ENCODE data around the gene HECTD3. TPM values are rescaled to one million over a fixed set of nuclear protein-coding genes. Genes with fewer than 3 reads are reported as not detected.

The HECTD3 gene
- total RNA-seq, 2 experiments from 2014 or later = 13.3 to 30.1 TPM

DNA sequence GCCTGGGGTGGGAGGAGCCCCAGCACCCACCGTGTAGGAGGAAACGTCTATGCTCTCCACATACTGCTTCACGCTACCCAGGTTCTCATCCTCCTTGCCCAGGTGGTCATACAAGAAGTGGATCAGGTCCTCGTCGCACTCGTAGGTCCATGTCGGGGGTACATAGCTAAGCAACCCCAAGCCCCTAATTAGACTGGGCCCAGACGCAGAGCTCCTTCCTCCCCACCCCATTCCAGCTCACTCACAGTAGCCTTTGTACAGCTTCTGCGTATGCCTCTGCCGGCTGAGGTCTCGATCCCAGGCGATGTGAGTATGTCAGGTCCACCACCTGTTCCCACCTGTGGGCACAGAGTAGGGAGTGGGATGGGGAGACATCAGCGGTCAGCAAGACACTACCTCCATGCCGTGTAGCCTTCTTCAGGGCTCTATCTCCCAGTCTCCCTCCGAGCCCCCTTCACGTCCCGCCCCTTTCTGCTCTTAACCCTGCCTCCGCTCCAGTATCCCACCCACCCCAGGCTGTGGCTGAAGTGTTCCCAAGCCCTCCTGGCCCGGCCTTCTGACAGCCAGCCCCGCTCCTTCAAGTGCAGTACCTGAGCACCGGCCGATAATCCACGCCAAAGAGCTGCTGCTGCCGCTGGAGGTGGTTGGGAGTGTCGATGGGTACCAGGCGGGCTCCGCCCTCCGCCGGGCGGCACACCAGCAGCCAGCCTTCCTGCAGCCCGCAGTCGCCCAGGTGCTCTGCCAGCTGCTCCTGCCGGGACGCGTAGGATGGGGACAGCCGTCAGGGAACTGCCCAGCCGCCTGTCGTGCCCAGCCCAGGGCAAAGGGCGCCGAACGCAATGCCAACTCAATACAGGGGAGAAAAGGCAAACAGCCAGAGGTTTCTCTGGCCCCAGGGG lies 919 bp downstream of the HECTD3 start:
- no peaks in the 10 kb centered on the region for H3K9me3 ChIP-seq (ENCODE audit: low read length)
- DNase-seq (ENCODE audit: low spot score) = peak; percentile 31
- TF ChIP-seq EZH2phosphoT487 (IDR thresholded peaks at IDR 0.05; ENCODE audit: borderline replicate concordance, low read depth, low read length) = no peak
- TF ChIP-seq, protein P1, sequence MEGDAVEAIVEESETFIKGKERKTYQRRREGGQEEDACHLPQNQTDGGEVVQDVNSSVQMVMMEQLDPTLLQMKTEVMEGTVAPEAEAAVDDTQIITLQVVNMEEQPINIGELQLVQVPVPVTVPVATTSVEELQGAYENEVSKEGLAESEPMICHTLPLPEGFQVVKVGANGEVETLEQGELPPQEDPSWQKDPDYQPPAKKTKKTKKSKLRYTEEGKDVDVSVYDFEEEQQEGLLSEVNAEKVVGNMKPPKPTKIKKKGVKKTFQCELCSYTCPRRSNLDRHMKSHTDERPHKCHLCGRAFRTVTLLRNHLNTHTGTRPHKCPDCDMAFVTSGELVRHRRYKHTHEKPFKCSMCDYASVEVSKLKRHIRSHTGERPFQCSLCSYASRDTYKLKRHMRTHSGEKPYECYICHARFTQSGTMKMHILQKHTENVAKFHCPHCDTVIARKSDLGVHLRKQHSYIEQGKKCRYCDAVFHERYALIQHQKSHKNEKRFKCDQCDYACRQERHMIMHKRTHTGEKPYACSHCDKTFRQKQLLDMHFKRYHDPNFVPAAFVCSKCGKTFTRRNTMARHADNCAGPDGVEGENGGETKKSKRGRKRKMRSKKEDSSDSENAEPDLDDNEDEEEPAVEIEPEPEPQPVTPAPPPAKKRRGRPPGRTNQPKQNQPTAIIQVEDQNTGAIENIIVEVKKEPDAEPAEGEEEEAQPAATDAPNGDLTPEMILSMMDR (conservative IDR thresholded peaks at IDR 0.05; ENCODE audit: low read length) = no peak
- intact Hi-C loops (cut with micrococcal nuclease; ENCODE audit: unreplicated experiment) = loop anchor here (2.0 to 5.0 kb wide), 4 partner anchors 173 to 289 kb away; partner anchors contain the start of gene ZSWIM5
- peaks cover 29% of the 10 kb centered on the region; the same call in 1 of the 2 replicates for H3K36me3 ChIP-seq (ENCODE audit: insufficient read depth, low read length)
- H3K79me2 ChIP-seq (ENCODE audit: insufficient read depth, low read depth, low read length) = peaks cover 6% of the 10 kb centered on the region; the same call in 1 of the 2 replicates
- POLR2A ChIA-PET = interaction anchor here (0.6 to 2.5 kb wide), 11 partner anchors 8 to 293 kb away, joined by 3 to 24 read pairs (median 5); partner anchors contain the start of genes EIF2B3, PLK3 and RNU5D-1
- H3K4me2 ChIP-seq (ENCODE audit: low read length) = peak overlapping the region; percentile 77
- no peak overlapping the region for H3K27ac ChIP-seq (ENCODE audit: low read depth, low read length, poor library complexity, severe bottlenecking)
- BruUV-seq (replicated peaks) = no TSS peak
- peak overlapping the region; percentile 83 for H3K4me3 ChIP-seq (ENCODE audit: low read depth, low read length, poor library complexity, severe bottlenecking)
- H3K4me1 ChIP-seq (ENCODE audit: insufficient read depth, low read length, poor library complexity, severe bottlenecking) = peaks cover 20% of the 10 kb centered on the region
- no peaks in the 10 kb centered on the region for H3K9me2 ChIP-seq (ENCODE audit: insufficient read depth, low read length)
- CTCF ChIA-PET (ENCODE audit: unreplicated experiment) = interaction anchor here (0.6 to 1.2 kb wide), 5 partner anchors 11 to 483 kb away, joined by 3 to 4 read pairs (median 3); partner anchors contain the start of gene RPS8
- no peaks in the 10 kb centered on the region for H4K20me1 ChIP-seq (ENCODE audit: insufficient read depth, low read length)
- peak overlapping the region; percentile 99 for H2AFZ ChIP-seq (ENCODE audit: low read length)

GRCh38 chr1:45009296-45009865 lies 1.7 kb downstream of the HECTD3 start:
- Histone ChIP-seq H3K9me3 (ENCODE audit: low read length) (no peaks in the 10 kb centered on the region), H3K36me3 (ENCODE audit: insufficient read depth, low read length) (peaks cover 35% of the 10 kb centered on the region; the same call in 1 of the 2 replicates), H3K4me1 (ENCODE audit: insufficient read depth, low read length, poor library complexity, severe bottlenecking) (peaks cover 20% of the 10 kb centered on the region), H3K9me2 (ENCODE audit: insufficient read depth, low read length) (no peaks in the 10 kb centered on the region), H4K20me1 (ENCODE audit: insufficient read depth, low read length) (no peaks in the 10 kb centered on the region), H2AFZ (ENCODE audit: low read length) (no peak overlapping the region), H3K4me2 (ENCODE audit: low read length) (peak overlapping the region; percentile 77; the same call in 1 of the 2 replicates), H3K27ac (ENCODE audit: low read depth, low read length, poor library complexity, severe bottlenecking) (no peak overlapping the region), H3K79me2 (ENCODE audit: insufficient read depth, low read depth, low read length) (peaks cover 6% of the 10 kb centered on the region; the same call in 1 of the 2 replicates), H3K4me3 (ENCODE audit: low read depth, low read length, poor library complexity, severe bottlenecking) (no peak overlapping the region)
- ChIA-PET CTCF (ENCODE audit: unreplicated experiment) (no interaction called here), POLR2A (no interaction called here)
- TF ChIP-seq, protein P1 (conservative IDR thresholded peaks at IDR 0.05; ENCODE audit: low read length) = no peak
- TF ChIP-seq EZH2phosphoT487 (IDR thresholded peaks at IDR 0.05; ENCODE audit: borderline replicate concordance, low read depth, low read length) = no peak
- intact Hi-C loops (cut with micrococcal nuclease; ENCODE audit: unreplicated experiment) = no loop called here
- no peak for DNase-seq (ENCODE audit: low spot score)
- BruUV-seq (replicated peaks) = no TSS peak

All from OCI-LY7 (cell line).